H4 (cell line): ENCODE measurements around the gene LONRF3. TPM values are rescaled to one million over a fixed set of nuclear protein-coding genes. Genes with fewer than 3 reads are reported as not detected.

ENCODE experiments used
- DNase-seq: peaks from one replicate; pipeline ENCODE4 v3.0.0-alpha.2; 2015; ENCODE audit warnings: low spot score
- total RNA-seq: library from RNA; depleted of rRNA; stranded (reverse); fragments of >200 nt; shearing (Covaris generic); gene quantifications from 2 replicates; pipeline ENCODE4 v1.2.3, GENCODE V29; 2014; rRNA removed

LONRF3 gene
- 1.8 and 2.7 TPM in 2 replicates for total RNA-seq

GRCh38 chrX:118974088-118974907 is at the start of gene LONRF3:
TSS of gene LONRF3 (plus strand) at chrX:118974618. CDS start at chrX:118974781, 163 bp downstream.
- DNase-seq: peak; percentile 19

GRCh38 chrX:118928151-118928550 is 46.3 kb upstream of the LONRF3 start:
- no peak for DNase-seq

- DNase-seq: no peak
Measured at GRCh38 chrX:118935352-118935751, 39.1 kb upstream of the LONRF3 start.

- no peak for DNase-seq
Measured at GRCh38 chrX:118941147-118941546, 33.3 kb upstream of the LONRF3 start.

- no peak for DNase-seq
Measured at GRCh38 chrX:118943102-118943501, 31.3 kb upstream of the LONRF3 start.

GRCh38 chrX:118945921-118946320 is 28.5 kb upstream of the LONRF3 start:
- DNase-seq: no peak

- DNase-seq: no peak
Measured at GRCh38 chrX:118948270-118948669, 26.1 kb upstream of the LONRF3 start.

GRCh38 chrX:118961866-118962560 is 12.4 kb upstream of the LONRF3 start:
- no peak for DNase-seq

- no peak for DNase-seq
Measured at GRCh38 chrX:118963159-118963558, 11.3 kb upstream of the LONRF3 start.

- peak; percentile 8 for DNase-seq
Measured at GRCh38 chrX:118964252-118964651, 10.2 kb upstream of the LONRF3 start.

GRCh38 chrX:118965395-118965794 is 9.0 kb upstream of the LONRF3 start:
- no peak for DNase-seq

GRCh38 chrX:118968031-118968430 is 6.4 kb upstream of the LONRF3 start:
- DNase-seq: no peak

GRCh38 chrX:118971552-118971951 is 2.9 kb upstream of the LONRF3 start:
- no peak for DNase-seq

- DNase-seq: no peak
Measured at GRCh38 chrX:118973389-118974087, 880 bp upstream of the LONRF3 start.

GRCh38 chrX:118974908-118975671 is 672 bp downstream of the LONRF3 start:
- DNase-seq: peak; percentile 22

GRCh38 chrX:118975831-118976598 is 1.6 kb downstream of the LONRF3 start:
- peak; percentile 56 for DNase-seq

GRCh38 chrX:118976599-118977340 is 2.4 kb downstream of the LONRF3 start:
- DNase-seq: peak; percentile 31

- no peak for DNase-seq
Measured at GRCh38 chrX:118977424-118977823, 3.0 kb downstream of the LONRF3 start.

- DNase-seq: no peak
Measured at GRCh38 chrX:118978451-118978850, 4.0 kb downstream of the LONRF3 start.

- DNase-seq: no peak
Measured at GRCh38 chrX:118980761-118981160, 6.3 kb downstream of the LONRF3 start.
